Epithelial cell of proximal tubule (primary cell): ENCODE results near the gene DEDD2. TPM values are rescaled to one million over a fixed set of nuclear protein-coding genes. Genes with fewer than 3 reads are reported as not detected.

Experiments
- DNase-seq: peaks from one replicate; pipeline ENCODE4 v3.0.0-alpha.2; 2011; ENCODE audit warnings: low read depth
- H3K4me3 ChIP-seq: 2 replicates; pipeline ENCODE4 v1.5.1; 2011; ENCODE audit warnings: low read depth, mild to moderate bottlenecking, low read length
- total RNA-seq: library from RNA; depleted of rRNA; stranded (reverse); fragments of >200 nt; gene quantifications from 2 replicates; pipeline ENCODE4 v1.2.3, GENCODE V29; 2015
- TF ChIP-seq, protein P1 (sequence below): conservative IDR thresholded peaks from 2 replicates; pipeline ENCODE4 v1.5.1; 2012; ENCODE audit warnings: low read depth, mild to moderate bottlenecking, low read length

Gene DEDD2
- total RNA-seq, 1 donor from 2014 or later: 29.9 TPM

DNA sequence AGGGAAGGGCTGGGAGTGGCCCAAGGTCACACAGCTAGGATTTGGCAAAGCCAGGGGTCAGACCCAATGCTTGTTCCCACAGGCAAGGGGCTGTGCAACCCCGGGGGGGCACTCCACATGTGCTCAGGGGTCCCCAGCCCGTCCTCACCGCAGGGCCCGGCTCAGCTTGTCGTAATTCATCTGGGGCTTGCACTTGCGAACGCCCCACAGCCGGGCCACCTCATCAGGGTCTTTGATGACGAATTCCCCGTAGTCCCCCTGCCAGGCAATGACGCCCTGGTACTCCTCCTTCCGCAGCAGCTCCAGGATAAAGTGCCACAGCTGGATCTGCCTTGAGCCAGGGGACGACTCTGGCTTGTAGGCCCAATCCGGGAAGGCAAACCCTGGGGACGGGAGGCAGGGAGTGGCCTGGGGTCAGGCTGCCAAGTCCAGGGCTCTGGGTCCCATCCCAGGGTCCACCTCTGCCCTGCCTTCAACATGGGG, 32.7 kb upstream of the DEDD2 start:
- DNase-seq: no peak

DNA sequence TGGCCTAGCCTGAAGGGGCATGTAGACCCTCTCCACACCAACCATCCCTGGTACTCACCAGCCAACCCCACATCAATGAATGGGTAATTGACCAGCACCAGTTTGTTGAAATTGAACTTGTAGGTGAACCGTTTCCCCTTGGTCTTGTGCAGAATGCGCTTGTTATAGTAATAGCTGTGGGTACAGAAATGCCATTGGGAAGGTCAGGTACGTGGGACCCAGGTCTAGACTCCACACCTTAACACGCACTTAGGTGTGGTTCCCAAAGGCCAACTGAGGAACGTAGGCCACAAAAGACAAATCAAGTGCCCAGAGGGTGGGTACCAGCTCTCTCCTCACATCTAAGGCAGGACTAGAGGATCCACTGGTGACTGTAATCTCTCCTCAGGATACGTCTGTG, 32.3 kb upstream of the DEDD2 start:
- no peak overlapping the region for H3K4me3 ChIP-seq
- TF ChIP-seq, protein P1, sequence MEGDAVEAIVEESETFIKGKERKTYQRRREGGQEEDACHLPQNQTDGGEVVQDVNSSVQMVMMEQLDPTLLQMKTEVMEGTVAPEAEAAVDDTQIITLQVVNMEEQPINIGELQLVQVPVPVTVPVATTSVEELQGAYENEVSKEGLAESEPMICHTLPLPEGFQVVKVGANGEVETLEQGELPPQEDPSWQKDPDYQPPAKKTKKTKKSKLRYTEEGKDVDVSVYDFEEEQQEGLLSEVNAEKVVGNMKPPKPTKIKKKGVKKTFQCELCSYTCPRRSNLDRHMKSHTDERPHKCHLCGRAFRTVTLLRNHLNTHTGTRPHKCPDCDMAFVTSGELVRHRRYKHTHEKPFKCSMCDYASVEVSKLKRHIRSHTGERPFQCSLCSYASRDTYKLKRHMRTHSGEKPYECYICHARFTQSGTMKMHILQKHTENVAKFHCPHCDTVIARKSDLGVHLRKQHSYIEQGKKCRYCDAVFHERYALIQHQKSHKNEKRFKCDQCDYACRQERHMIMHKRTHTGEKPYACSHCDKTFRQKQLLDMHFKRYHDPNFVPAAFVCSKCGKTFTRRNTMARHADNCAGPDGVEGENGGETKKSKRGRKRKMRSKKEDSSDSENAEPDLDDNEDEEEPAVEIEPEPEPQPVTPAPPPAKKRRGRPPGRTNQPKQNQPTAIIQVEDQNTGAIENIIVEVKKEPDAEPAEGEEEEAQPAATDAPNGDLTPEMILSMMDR: no peak
- no peak for DNase-seq

More for the DNA sequence above, 32.7 kb upstream of the DEDD2 start:
- no peak overlapping the region for H3K4me3 ChIP-seq
- TF ChIP-seq, protein P1: no peak

DNA sequence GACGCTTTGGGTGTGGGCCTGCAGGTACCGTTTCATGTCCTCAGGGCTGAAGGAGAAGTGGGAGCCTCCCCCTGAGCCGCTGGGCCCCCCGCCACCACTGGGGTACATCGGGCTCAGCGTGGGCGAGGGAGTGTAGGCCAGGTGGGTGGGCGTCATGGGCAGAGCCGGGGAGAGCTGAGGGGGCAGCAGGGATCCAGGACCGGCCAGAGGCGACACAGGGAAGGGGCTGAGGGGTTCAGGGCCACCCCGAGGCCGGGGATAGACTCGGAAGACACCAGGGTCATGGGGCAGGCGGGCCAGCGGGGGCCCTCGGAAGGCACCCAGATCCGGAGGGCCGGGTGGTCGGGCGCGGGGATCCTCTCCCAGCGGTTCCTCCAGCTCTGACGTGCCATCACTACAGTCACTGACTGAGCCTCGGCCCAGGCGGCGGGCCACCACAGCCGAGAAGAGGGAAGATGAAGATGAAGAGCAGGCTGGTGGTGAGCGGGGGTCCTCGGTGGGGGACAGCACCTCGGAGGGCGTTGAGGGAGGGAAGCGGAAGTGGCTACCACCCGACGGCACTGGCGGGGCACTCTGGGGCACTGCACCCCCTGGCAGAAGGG, 31.8 kb upstream of the DEDD2 start:
- TF ChIP-seq, protein P1: no peak
- DNase-seq: no peak

DNA sequence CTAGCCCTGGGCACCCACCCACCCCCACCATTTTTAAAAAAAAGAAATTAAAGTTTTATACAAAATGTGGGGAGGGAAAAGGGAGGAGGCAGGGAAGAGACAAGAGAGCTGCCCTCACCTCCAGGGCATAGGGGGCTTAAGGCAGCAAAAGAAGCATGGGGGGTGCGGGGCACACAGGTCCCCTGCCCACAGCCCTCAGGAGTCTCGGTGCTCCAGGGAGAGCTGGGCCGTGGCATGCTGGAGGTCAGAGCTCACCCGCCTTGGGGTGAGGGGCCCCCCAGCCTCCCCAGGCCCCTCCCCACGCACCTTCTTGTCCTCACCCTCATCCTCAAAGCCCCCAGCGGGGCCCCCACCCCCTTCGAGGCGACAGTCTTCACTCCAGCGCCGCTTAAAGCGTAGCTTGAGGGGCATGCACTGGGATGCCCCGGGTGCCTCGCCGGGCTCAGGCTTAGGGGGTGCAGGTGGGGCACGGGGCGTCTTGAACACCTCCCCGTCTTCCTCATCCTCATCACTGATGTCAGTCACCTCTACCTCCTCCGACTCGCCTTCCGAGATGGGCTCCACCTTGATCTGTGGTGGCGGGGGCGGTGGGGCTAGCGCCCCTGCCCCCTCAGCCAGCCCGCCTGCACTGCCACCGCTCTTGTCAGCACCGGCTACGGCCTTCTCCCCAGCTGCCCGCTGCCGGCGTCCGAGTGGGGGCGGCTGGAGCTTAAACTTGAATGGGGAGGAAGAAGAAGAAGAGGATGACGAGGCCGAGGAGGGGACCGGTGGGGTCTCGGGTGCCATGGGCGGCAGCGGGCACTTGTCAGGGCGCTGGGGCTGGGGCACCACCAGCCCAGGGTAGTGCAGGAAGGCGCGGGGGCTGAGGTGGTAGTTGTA, 31.0 kb upstream of the DEDD2 start:
- DNase-seq: no peak
- H3K4me3 ChIP-seq: no peak overlapping the region
- TF ChIP-seq, protein P1: no peak

More for the DNA sequence above, 31.8 kb upstream of the DEDD2 start:
- H3K4me3 ChIP-seq: no peak overlapping the region

DNA sequence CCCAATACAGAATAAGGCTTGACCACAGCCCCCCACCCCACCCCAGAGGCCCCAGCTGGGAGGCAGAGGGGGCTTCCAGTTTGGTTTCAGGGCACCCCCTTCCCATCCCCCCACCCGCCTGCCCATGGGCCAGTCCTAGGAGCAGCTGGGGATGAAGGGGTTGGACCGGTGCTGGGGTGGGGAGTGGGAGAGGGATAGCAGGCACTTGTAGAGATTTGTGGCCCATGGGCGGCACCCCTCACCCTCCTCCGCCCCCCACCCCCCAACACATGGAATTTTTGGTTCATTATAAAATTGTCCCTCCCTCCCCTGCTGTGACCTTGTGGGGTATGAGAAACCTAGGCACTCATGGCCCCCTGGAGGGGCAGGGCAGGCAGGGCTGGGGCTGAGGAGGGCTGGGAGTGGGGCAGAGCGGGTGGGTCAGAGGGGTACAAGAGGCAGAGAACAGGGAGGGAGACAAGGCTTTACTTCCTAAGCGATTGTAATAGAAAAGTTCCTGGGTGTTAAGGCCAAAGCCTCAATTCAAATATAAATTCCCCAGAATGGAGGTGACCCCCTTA, 30.2 kb upstream of the DEDD2 start:
- no peak overlapping the region for H3K4me3 ChIP-seq
- TF ChIP-seq, protein P1: no peak
- no peak for DNase-seq

DNA sequence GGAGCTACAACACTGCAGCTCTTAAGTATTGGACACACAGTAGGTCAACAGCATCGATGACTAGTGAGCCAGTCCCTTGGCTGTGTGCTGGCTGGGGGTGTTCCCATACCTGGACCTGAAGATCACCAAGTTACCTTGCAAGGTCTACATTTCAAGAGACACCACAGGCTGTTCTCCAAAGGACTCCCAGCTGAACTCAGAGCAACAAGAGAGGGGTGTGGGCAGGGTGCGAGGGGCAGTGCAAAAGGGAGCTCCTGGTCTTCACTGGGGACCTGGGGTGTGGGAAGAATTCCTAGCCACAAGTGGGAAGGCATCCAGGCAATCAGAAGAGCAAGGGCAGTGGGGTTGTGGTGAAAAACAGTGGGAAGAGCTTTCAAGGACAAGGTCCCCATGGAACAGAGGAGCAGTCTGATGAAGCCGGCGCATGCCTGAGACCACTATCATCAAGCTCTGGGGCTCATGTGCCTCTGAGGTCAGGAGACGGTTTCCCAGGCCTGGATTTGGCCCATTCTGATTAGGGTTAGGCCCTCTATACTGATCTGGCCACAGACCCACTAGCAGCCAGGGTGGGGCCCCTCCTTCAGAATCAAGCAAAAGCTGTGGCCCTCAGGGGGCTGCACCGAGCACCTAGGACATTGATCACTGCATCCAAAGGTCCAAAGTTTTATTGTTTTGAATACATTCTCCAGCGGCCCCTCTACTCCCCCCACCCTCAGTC, 29.6 kb upstream of the DEDD2 start:
- no peak for DNase-seq
- H3K4me3 ChIP-seq: no peak overlapping the region
- TF ChIP-seq, protein P1: no peak
